Adrenal gland (tissue), 12 donors: ENCODE data around the gene HECTD1. TPM values are rescaled to one million over a fixed set of nuclear protein-coding genes. Genes with fewer than 3 reads are reported as not detected.

Source experiments
- DNase-seq, 7 donors: peaks; one replicate each; pipeline ENCODE4 v3.0.0-alpha.2; 2019 to 2020
- H3K27ac ChIP-seq, 5 donors: fragments of 200-600 bp; sonication (generic) in 4 of 5; 1 replicate in 3 of 5; 2 replicates in 2 of 5; pipeline versions ENCODE4 v1.5.1 to v1.8.0; 2016 to 2020; ENCODE audit warnings: mild to moderate bottlenecking in 1 of 5
- H3K27me3 ChIP-seq: fragments of 200-600 bp; 2 replicates; pipeline ENCODE4 v1.8.0; 2021
- H3K36me3 ChIP-seq, 2 donors: fragments of 200-600 bp; replicated peaks in 1 of 2; 1 replicate in 1 of 2; 2 replicates in 1 of 2; pipeline versions ENCODE4 v1.5.1 to v1.8.0; 2018 to 2022
- H3K4me1 ChIP-seq, 2 donors: fragments of 200-600 bp; replicated peaks in 1 of 2; 1 replicate in 1 of 2; 2 replicates in 1 of 2; pipeline versions ENCODE4 v1.5.1 to v1.8.0; 2018 to 2021
- H3K4me3 ChIP-seq, 4 donors: fragments of 200-600 bp; sonication (generic) in 3 of 4; one replicate each; pipeline ENCODE4 v1.5.1; 2016 to 2018
- H3K9me3 ChIP-seq, 3 donors: fragments of 200-600 bp; sonication (generic) in 1 of 3; replicated peaks in 1 of 3; 1 replicate in 2 of 3; 2 replicates in 1 of 3; pipeline versions ENCODE4 v1.5.1 to v1.8.0; 2016 to 2021
- CTCF ChIP-seq, 6 experiments: fragments of 450-650 bp in 4 of 6; fragments of 200-600 bp in 2 of 6; sonication (generic) in 1 of 6; IDR thresholded peaks; 1 replicate in 5 of 6; 2 replicates in 1 of 6; pipeline versions ENCODE4 v1.5.1 to v1.8.0; 2016 to 2021; ENCODE audit warnings: antibody characterized with exemption in 6 of 6, mild to moderate bottlenecking in 2 of 6, moderate library complexity in 1 of 6
- POLR2A ChIP-seq, 2 donors: fragments of 450-650 bp; IDR thresholded peaks; one replicate each; pipeline ENCODE4 v1.6.1; 2017; ENCODE audit warnings: antibody characterized with exemption in 2 of 2, mild to moderate bottlenecking in 2 of 2, moderate library complexity in 1 of 2
- WGBS, 4 donors: extraction: QIAGEN DNeasy Blood & Tissue Kit in 2 of 4; methylation state at CpG; one replicate each; pipeline versions ENCODE4 v1.1.5 to v1.1.7; 2013 to 2017; 5-methylcytosine and 5-hydroxymethylcytosine counted together
- intact Hi-C, 2 donors: fragments of 100-400 bp; cut with DNase I; formaldehyde crosslinking; loops; one replicate each; pipeline versions ENCODE4 v1.14.1 to v1.15.0; 2022 to 2023
- polyA plus RNA-seq, 3 donors: library from polyadenylated mRNA; stranded (reverse); fragments of 200-250 nt in 2 of 3; fragments of 350-450 nt in 1 of 3; fragmentation: Illumina TruSeq in 1 of 3; extraction: RNeasy Lipid Tissue Mini Kit (QIAGEN cat#74804) in 1 of 3; gene quantifications; one replicate each; pipeline ENCODE4 v1.2.3, GENCODE V29; 2013 to 2014
- small RNA-seq, 2 donors: library from RNA; depleted of rRNA; stranded (forward); fragments of <200 nt; gene quantifications; one replicate each; pipeline ENCODE3, GENCODE V24; 2016
- total RNA-seq, 9 donors: library from RNA; depleted of rRNA in 4 of 9; stranded (reverse); fragments of >200 nt in 4 of 9; fragments of 120-200 nt in 1 of 9; fragmentation: NEBNext Ultra II Directional in 1 of 9; extraction: Animal tissue kit (Norgen Biotek cat#: 25700) in 1 of 9; gene quantifications; one replicate each; pipeline versions ENCODE4 v1.1.0 to v1.2.4, GENCODE V29; 2013 to 2023
- donor health status: healthy with polysubstance abuse.
- donor health status: Bipolar disorder and iron deficiency.
- donor health status: DM: yes; HTN: yes; CAD: no.
- donor health status: DM: no; HTN: no; CAD: no.
- donor health status: DM: no; HTN: no; CAD: no.
- donor health status: DM: yes; HTN: yes; CAD: no.

Gene HECTD1
- total and polyA plus RNA-seq, 12 donors: 77.1 to 309 (median 185) TPM

GRCh38 chr14:31051511-31051910 is 156.1 kb downstream of the HECTD1 start:
- intact Hi-C loops: no loop called here
- 69 to 83% (median 71%) methylated on average over 4 of the region's 4 CpGs for WGBS, 4 donors
- Histone ChIP-seq H3K36me3 (no peaks in the 10 kb centered on the region), H3K27ac (no peak overlapping the region), H3K4me1 (peaks cover 5 to 10% of the 10 kb centered on the region in 2 donors), H3K4me3 (no peak overlapping the region), H3K9me3 (no peaks in the 10 kb centered on the region), H3K27me3 (no peaks in the 10 kb centered on the region)
- DNase-seq: no peak
- TF ChIP-seq POLR2A (IDR thresholded peaks at IDR 0.05) (no peak), CTCF (IDR thresholded peaks at IDR 0.05) (no peak)

GRCh38 chr14:31051023-31051422 is 156.6 kb downstream of the HECTD1 start:
- H3K27ac ChIP-seq: no peak overlapping the region
- H3K4me1 ChIP-seq: peaks cover 5 to 10% of the 10 kb centered on the region in 2 donors
- no peak for DNase-seq
- H3K36me3 ChIP-seq: no peaks in the 10 kb centered on the region
- TF ChIP-seq CTCF (IDR thresholded peaks at IDR 0.05): no peak
- no peak for TF ChIP-seq POLR2A (IDR thresholded peaks at IDR 0.05)
- no peaks in the 10 kb centered on the region for H3K27me3 ChIP-seq
- WGBS, 4 donors: 87 to 95% (median 91%) methylated on average over 7 of the region's 7 CpGs
- intact Hi-C loops: no loop called here
- H3K4me3 ChIP-seq: no peak overlapping the region
- no peaks in the 10 kb centered on the region for H3K9me3 ChIP-seq

Small RNAs within 50 kb of the gene (small RNA-seq; reads per million reads assigned to genes)
- gene RF00019: 0 reads per million in 2 donors
- 0 reads per million in 2 donors for gene RNU6-541P

Other genes starting within 250 kb of the HECTD1 start
- gene AP4S1, start 182.1 kb downstream of the HECTD1 start, total RNA-seq: 10 to 100 TPM in 3 of 9 donors, 1 to 10 TPM in 6; 4.4 to 20.6 (median 7.4) TPM
- 1 to 10 TPM; 4.6 to 9.7 (median 5.8) TPM for gene AP4S1, start 182.1 kb downstream of the HECTD1 start, polyA plus RNA-seq
- gene STRN3, start 181.4 kb downstream of the HECTD1 start, total RNA-seq: 10 to 100 TPM; 17.1 to 61.2 (median 40.0) TPM
- 10 to 100 TPM; 11.0 to 34.3 (median 12.4) TPM for gene STRN3, start 181.4 kb downstream of the HECTD1 start, polyA plus RNA-seq
- gene HEATR5A, start 212.8 kb upstream of the HECTD1 start, total RNA-seq: 10 to 100 TPM; 20.8 to 60.4 (median 42.1) TPM
- 10 to 100 TPM; 27.2 to 39.4 (median 35.7) TPM for gene HEATR5A, start 212.8 kb upstream of the HECTD1 start, polyA plus RNA-seq
- 10 to 100 TPM; 20.7 to 50.1 (median 28.4) TPM for gene DTD2, start 249.7 kb upstream of the HECTD1 start, total RNA-seq
- gene DTD2, start 249.7 kb upstream of the HECTD1 start, polyA plus RNA-seq: 10 to 100 TPM in 1 of 3 donors, 1 to 10 TPM in 2; 6.0 to 22.2 (median 8.0) TPM